Skin of body (tissue), 2 donors: ENCODE data around the gene ATRNL1. TPM values are rescaled to one million over a fixed set of nuclear protein-coding genes. Genes with fewer than 3 reads are reported as not detected.
A peak's percentile ranks its signal among the peaks of the same experiment; 100 is the strongest.
"Not testable (repeated sequence)": the region's sequence is repeated elsewhere in the genome, so short reads cannot be mapped to it uniquely, and the experiment has no call there.

Experiments used
- DNase-seq: peaks from one replicate; lab custom pipeline; 2025; lab: John Stamatoyannopoulos, UW
- total RNA-seq: library from RNA; depleted of rRNA; stranded (reverse); fragments of >200 nt; gene quantifications from one replicate; pipeline ENCODE4 v1.2.3, GENCODE V29; 2014

The ATRNL1 gene
- total RNA-seq, 1 donor from 2014 or later, result 24.4 TPM

GRCh38 chr10:115092555-115093285, 445 bp upstream of the ATRNL1 start:
- DNase-seq, result peak; percentile 72

GRCh38 chr10:115093776-115094408, 727 bp downstream of the ATRNL1 start:
- DNase-seq, result no peak

- DNase-seq, result no peak
Observed at GRCh38 chr10:115094416-115095140, 1.4 kb downstream of the ATRNL1 start.

- DNase-seq, result no peak
Observed at GRCh38 chr10:115095758-115096157, 2.6 kb downstream of the ATRNL1 start.

GRCh38 chr10:115103700-115104099, 10.5 kb downstream of the ATRNL1 start:
- no peak for DNase-seq

- not testable (repeated sequence) for DNase-seq
Observed at GRCh38 chr10:115105411-115105810, 12.2 kb downstream of the ATRNL1 start.

- no peak for DNase-seq
Observed at GRCh38 chr10:115107830-115108229, 14.7 kb downstream of the ATRNL1 start.

GRCh38 chr10:115117301-115117700, 24.1 kb downstream of the ATRNL1 start:
- DNase-seq, result no peak

- DNase-seq, result no peak
Observed at GRCh38 chr10:115118346-115118745, 25.2 kb downstream of the ATRNL1 start.

GRCh38 chr10:115125505-115125904, 32.3 kb downstream of the ATRNL1 start:
- DNase-seq, result no peak

GRCh38 chr10:115129752-115130151, 36.6 kb downstream of the ATRNL1 start:
- no peak for DNase-seq

GRCh38 chr10:115136616-115137015, 43.5 kb downstream of the ATRNL1 start:
- no peak for DNase-seq

- DNase-seq, result no peak
Observed at GRCh38 chr10:115141254-115141653, 48.1 kb downstream of the ATRNL1 start.

GRCh38 chr10:115157357-115157756, 64.2 kb downstream of the ATRNL1 start:
- DNase-seq, result no peak

- DNase-seq, result no peak
Observed at GRCh38 chr10:115163129-115163528, 70.0 kb downstream of the ATRNL1 start.

GRCh38 chr10:115164220-115164619, 71.1 kb downstream of the ATRNL1 start:
- DNase-seq, result no peak

- no peak for DNase-seq
Observed at GRCh38 chr10:115167751-115168150, 74.6 kb downstream of the ATRNL1 start.

- no peak for DNase-seq
Observed at GRCh38 chr10:115171392-115171960, 78.3 kb downstream of the ATRNL1 start.

- no peak for DNase-seq
Observed at GRCh38 chr10:115173915-115174443, 80.8 kb downstream of the ATRNL1 start.

- DNase-seq, result not testable (repeated sequence)
Observed at GRCh38 chr10:115207276-115207675, 114.1 kb downstream of the ATRNL1 start.

GRCh38 chr10:115209133-115209532, 116.0 kb downstream of the ATRNL1 start:
- DNase-seq, result peak; percentile 65

- DNase-seq, result no peak
Observed at GRCh38 chr10:115214829-115215228, 121.7 kb downstream of the ATRNL1 start.
